Ovary (tissue), 9 donors: Measurements from ENCODE around the gene PJA1. TPM values are rescaled to one million over a fixed set of nuclear protein-coding genes. Genes with fewer than 3 reads are reported as not detected.
A peak's percentile ranks its signal among the peaks of the same experiment; 100 is the strongest.

Source experiments
- DNase-seq, 5 donors: peaks; one replicate each; pipeline ENCODE4 v3.0.0-alpha.2; 2019 to 2020
- H3K27ac ChIP-seq, 2 donors: fragments of 200-600 bp; one replicate each; pipeline versions ENCODE4 v1.5.1 to v1.8.0; 2019 to 2022
- H3K27me3 ChIP-seq: fragments of 200-600 bp; one replicate; pipeline ENCODE4 v1.8.0; 2022
- H3K36me3 ChIP-seq: fragments of 200-600 bp; sonication (generic); one replicate; pipeline ENCODE4 v1.5.1; 2019
- H3K4me1 ChIP-seq: one replicate; pipeline ENCODE4 v1.8.1; 2013; ENCODE audit warnings: mild to moderate bottlenecking, moderate library complexity; ENCODE audit not compliant: insufficient read depth
- H3K4me3 ChIP-seq: fragments of 200-600 bp; sonication (generic); one replicate; pipeline ENCODE4 v1.5.1; 2017
- H3K9me3 ChIP-seq, 2 donors: fragments of 200-600 bp in 1 of 2; sonication (generic) in 1 of 2; one replicate each; pipeline versions ENCODE4 v1.5.1 to v1.8.1; 2013 to 2019; ENCODE audit warnings: mild to moderate bottlenecking in 1 of 2, moderate library complexity in 1 of 2
- CTCF ChIP-seq, 3 donors: fragments of 450-650 bp in 2 of 3; fragments of 200-600 bp in 1 of 3; IDR thresholded peaks; one replicate each; pipeline versions ENCODE4 v1.5.1 to v1.8.0; 2016 to 2022; ENCODE audit warnings: antibody characterized with exemption in 3 of 3, mild to moderate bottlenecking in 1 of 3
- EP300 ChIP-seq: sonication (generic); formaldehyde crosslinking; IDR thresholded peaks from one replicate; pipeline ENCODE4 v1.6.1; 2017; ENCODE audit warnings: antibody characterized with exemption
- POLR2A ChIP-seq: fragments of 450-650 bp; IDR thresholded peaks from one replicate; pipeline ENCODE4 v1.6.1; 2017; ENCODE audit warnings: antibody characterized with exemption, mild to moderate bottlenecking, moderate library complexity
- WGBS, 3 donors: extraction: QIAGEN DNeasy Blood & Tissue Kit in 1 of 3; methylation state at CpG; one replicate each; pipeline versions ENCODE4 v1.1.5 to v1.1.7; 2013 to 2017; 5-methylcytosine and 5-hydroxymethylcytosine counted together
- intact Hi-C, 4 donors: fragments of 100-400 bp; cut with DNase I; formaldehyde crosslinking; loops; one replicate each; pipeline versions ENCODE4 v1.11.0 to v1.15.1; 2022 to 2023
- polyA plus RNA-seq, 2 donors: library from polyadenylated mRNA; stranded (reverse); fragments of 200-250 nt in 1 of 2; fragments of 350-450 nt in 1 of 2; fragmentation: Illumina TruSeq in 1 of 2; extraction: RNeasy Lipid Tissue Mini Kit (QIAGEN cat#74804) in 1 of 2; gene quantifications; one replicate each; pipeline ENCODE4 v1.2.3, GENCODE V29; 2013 to 2014
- total RNA-seq, 7 donors: library from RNA; depleted of rRNA in 2 of 7; stranded (reverse); fragments of >200 nt in 2 of 7; fragmentation: NEBNext Ultra II Directional in 3 of 7; extraction: Animal tissue kit (Norgen Biotek cat#: 25700) in 3 of 7; gene quantifications; one replicate each; pipeline versions ENCODE4 v1.1.0 to v1.2.4, GENCODE V29; 2016 to 2023
- donor health status: DM: no; HTN: no; CAD: no; lungs with moderate emphysema.
- donor health status: DM: no; HTN: no; CAD: no.
- donor health status: Bipolar disorder and iron deficiency.
- donor health status: DM: yes; HTN: yes; CAD: no.
- donor health status: DM: no; HTN: no; CAD: no.
- donor health status: DM: yes; HTN: yes; CAD: no.

The PJA1 gene
- total and polyA plus RNA-seq, 9 donors = 17.2 to 68.0 (median 51.1) TPM

- no peaks in the 10 kb centered on the region for H3K27me3 ChIP-seq
- H3K27ac ChIP-seq = no peak overlapping the region
- H3K4me1 ChIP-seq = peaks cover 2% of the 10 kb centered on the region
- H3K9me3 ChIP-seq = no peaks in the 10 kb centered on the region
- intact Hi-C loops = no loop called here
- WGBS, 3 donors = 69 to 72% (median 71%) methylated on average over 5 of the region's 5 CpGs
- DNase-seq = no peak
- no peak for TF ChIP-seq EP300
- H3K4me3 ChIP-seq = no peak overlapping the region
- no peaks in the 10 kb centered on the region for H3K36me3 ChIP-seq
Measured at GRCh38 chrX:69131886-69132285, 33.4 kb downstream of the PJA1 start.

- intact Hi-C loops = no loop called here
- 46 to 69% (median 59%) methylated on average over 2 of the region's 2 CpGs for WGBS, 3 donors
Measured at GRCh38 chrX:69130439-69130838, 34.8 kb downstream of the PJA1 start.

GRCh38 chrX:69128588-69128987 lies 36.7 kb downstream of the PJA1 start:
- Histone ChIP-seq H3K9me3 (no peaks in the 10 kb centered on the region), H3K36me3 (no peaks in the 10 kb centered on the region), H3K27ac (peak overlapping the region in 1 of 2 donors; percentile 44), H3K4me1 (no peaks in the 10 kb centered on the region), H3K27me3 (no peaks in the 10 kb centered on the region), H3K4me3 (no peak overlapping the region)
- intact Hi-C loops = no loop called here
- DNase-seq = peak; percentile 36 to 71 (median 51)
- 20 to 31% (median 30%) methylated on average over 25 to 34 of the region's 34 CpGs for WGBS, 3 donors
- TF ChIP-seq EP300 (no peak), CTCF (IDR thresholded peaks at IDR 0.05) (no peak), POLR2A (no peak)

More at GRCh38 chrX:69130439-69130838, 34.8 kb downstream of the PJA1 start:
- Histone ChIP-seq H3K4me3 (no peak overlapping the region), H3K27me3 (no peaks in the 10 kb centered on the region), H3K36me3 (no peaks in the 10 kb centered on the region), H3K4me1 (no peaks in the 10 kb centered on the region), H3K27ac (no peak overlapping the region), H3K9me3 (no peaks in the 10 kb centered on the region)
- no peak for TF ChIP-seq POLR2A
- no peak for TF ChIP-seq EP300
- no peak for TF ChIP-seq CTCF (IDR thresholded peaks at IDR 0.05)
- no peak for DNase-seq

GRCh38 chrX:69127466-69127865 lies 37.8 kb downstream of the PJA1 start:
- DNase-seq = no peak
- Histone ChIP-seq H3K4me3 (no peak overlapping the region), H3K4me1 (no peaks in the 10 kb centered on the region), H3K27me3 (no peaks in the 10 kb centered on the region), H3K27ac (no peak overlapping the region), H3K9me3 (no peaks in the 10 kb centered on the region), H3K36me3 (no peaks in the 10 kb centered on the region)
- intact Hi-C loops = no loop called here
- no peak for TF ChIP-seq CTCF (IDR thresholded peaks at IDR 0.05)
- no peak for TF ChIP-seq POLR2A
- TF ChIP-seq EP300 = no peak
- WGBS, 3 donors = 78 to 87% (median 83%) methylated on average over 3 of the region's 3 CpGs

- 65 to 75% (median 66%) methylated on average over 5 of the region's 5 CpGs for WGBS, 3 donors
Measured at GRCh38 chrX:69126642-69127041, 38.6 kb downstream of the PJA1 start.

More at GRCh38 chrX:69126642-69127041, 38.6 kb downstream of the PJA1 start:
- H3K4me1 ChIP-seq = no peaks in the 10 kb centered on the region
- no peak for DNase-seq
- TF ChIP-seq CTCF (IDR thresholded peaks at IDR 0.05) (no peak), EP300 (no peak), POLR2A (no peak)
- H3K27ac ChIP-seq = no peak overlapping the region
- no peaks in the 10 kb centered on the region for H3K27me3 ChIP-seq
- H3K4me3 ChIP-seq = no peak overlapping the region
- H3K9me3 ChIP-seq = no peaks in the 10 kb centered on the region
- intact Hi-C loops = no loop called here
- H3K36me3 ChIP-seq = no peaks in the 10 kb centered on the region
